K562 (cell line): Measurements from ENCODE around the gene SERPINB3. TPM values are rescaled to one million over a fixed set of nuclear protein-coding genes. Genes with fewer than 3 reads are reported as not detected.

Experiments used
- ATAC-seq: fragments of 200-7000 bp; cut with Tn5 transposase; 3 replicates; pipeline ENCODE4 v1.9.1; 2020; ENCODE audit warnings: moderate library complexity
- BruUV-seq: library from RNA; stranded (reverse); fragments of 400-500 nt; replicated peaks from 2 replicates; lab custom pipeline; 2021; lab: Mats Ljungman, UMichigan
- CTCF ChIA-PET: fragments of 300-600 bp; formaldehyde crosslinking; extraction: SDS; loops from one replicate; lab custom pipeline; 2021; ENCODE audit warnings: low intra/inter-chr PET ratio; lab: Yijun Ruan, JAX
- POLR2A ChIA-PET: fragments of 300-600, 350-650 bp; sonication (Branson Sonifier 250); formaldehyde crosslinking; extraction: SDS; loops from one replicate; lab custom pipeline; 2021; ENCODE audit warnings: antibody characterized with exemption, inconsistent platforms; lab: Yijun Ruan, JAX
- DNase-seq, 4 experiments: peaks; one replicate each; pipeline versions ENCODE4 v3.0.0 to v3.0.0-alpha.2; 2011 to 2018; ENCODE audit warnings: low spot score in 3 of 4, mixed read lengths in 3 of 4; ENCODE audit errors: extremely low read depth in 1 of 4
- FAIRE-seq: peaks from 2 replicates; lab custom pipeline; 2011; peaks lifted over from hg19 to GRCh38; lab: Jason Lieb, UNC
- H2AFZ ChIP-seq: 2 replicates; pipeline ENCODE4 v1.6.0; 2011; ENCODE audit warnings: low read depth, low read length, control low read depth, inconsistent platforms
- H3K27ac ChIP-seq: fragments of 200-600 bp; 3 replicates; pipeline ENCODE4 v1.8.0; 2011; ENCODE audit warnings: low read depth, mild to moderate bottlenecking, control low read depth, inconsistent platforms, low read length, moderate library complexity, mixed read lengths; ENCODE audit errors: extremely low read depth
- H3K27me3 ChIP-seq, 2 experiments: fragments of 300-600 bp in 1 of 2; 2 replicates in 1 of 2; 3 replicates in 1 of 2; pipeline versions ENCODE4 v1.6.0 to v1.8.0; 2011; ENCODE audit warnings: inconsistent platforms in 2 of 2, low read length in 2 of 2, mild to moderate bottlenecking in 1 of 2, mixed read lengths in 1 of 2, moderate library complexity in 1 of 2; ENCODE audit not compliant: control insufficient read depth in 2 of 2, insufficient read depth in 2 of 2
- H3K36me3 ChIP-seq: fragments of 300-600 bp; 3 replicates; pipeline ENCODE4 v1.8.0; 2011; ENCODE audit warnings: mild to moderate bottlenecking, low read length, inconsistent platforms; ENCODE audit not compliant: control insufficient read depth, insufficient read depth
- H3K4me1 ChIP-seq, 2 experiments: fragments of 200-600 bp in 1 of 2; replicated peaks in 1 of 2; 2 replicates in 1 of 2; 3 replicates in 1 of 2; pipeline versions ENCODE4 v1.5.1 to v1.8.0; 2011; ENCODE audit warnings: inconsistent platforms in 2 of 2, low read length in 2 of 2, mild to moderate bottlenecking in 1 of 2, mixed read lengths in 1 of 2, moderate library complexity in 1 of 2; ENCODE audit not compliant: control insufficient read depth in 2 of 2, insufficient read depth in 2 of 2
- H3K4me2 ChIP-seq: 2 replicates; pipeline ENCODE4 v1.6.1; 2011; ENCODE audit warnings: low read length, control low read depth, inconsistent platforms, mixed read lengths; ENCODE audit not compliant: insufficient read depth
- H3K4me3 ChIP-seq: fragments of 200-600 bp; sonication (generic), shearing (Covaris generic); 2 replicates; pipeline ENCODE4 v1.5.1; 2016; ENCODE audit warnings: control low read depth, inconsistent platforms
- H3K79me2 ChIP-seq: fragments of 200-600 bp; 3 replicates; pipeline ENCODE4 v1.8.0; 2011; ENCODE audit warnings: low read length, inconsistent platforms; ENCODE audit not compliant: control insufficient read depth, insufficient read depth
- H3K9ac ChIP-seq, 2 experiments: 2 replicates each; pipeline versions ENCODE4 v1.6.0 to v1.6.1; 2011; ENCODE audit warnings: low read depth in 2 of 2, low read length in 2 of 2, control low read depth in 1 of 2, inconsistent platforms in 1 of 2, mild to moderate bottlenecking in 1 of 2, mixed read lengths in 1 of 2; ENCODE audit not compliant: insufficient read depth in 1 of 2
- H3K9me1 ChIP-seq: one replicate; pipeline ENCODE4 v1.6.0; 2011; ENCODE audit warnings: inconsistent platforms, mild to moderate bottlenecking, low read length, moderate library complexity; ENCODE audit not compliant: control insufficient read depth, insufficient read depth
- H3K9me3 ChIP-seq: replicated peaks from 2 replicates; pipeline ENCODE4 v1.5.1; 2011; ENCODE audit warnings: low read depth, low read length, inconsistent platforms; ENCODE audit not compliant: control insufficient read depth, insufficient read depth
- H4K20me1 ChIP-seq: replicated peaks from 2 replicates; pipeline ENCODE4 v1.6.1; 2011; ENCODE audit warnings: low read length, inconsistent platforms, mixed read lengths; ENCODE audit not compliant: control insufficient read depth, insufficient read depth
- CEBPB ChIP-seq: fragments of 450-650 bp; IDR thresholded peaks from 2 replicates; pipeline ENCODE4 v1.6.1; 2016; ENCODE audit warnings: missing genetic modification characterization, missing compliant biosample characterization
- EP400 ChIP-seq: fragments of 450-650 bp; IDR thresholded peaks from 2 replicates; pipeline ENCODE4 v1.6.1; 2017; ENCODE audit warnings: antibody characterized with exemption, mild to moderate bottlenecking, moderate library complexity
- GATA2 ChIP-seq: sonication (generic); formaldehyde crosslinking; IDR thresholded peaks from 2 replicates; pipeline ENCODE4 v1.4.0; 2020; ENCODE audit warnings: mild to moderate bottlenecking, missing genetic modification reagents
- KAT2B ChIP-seq: IDR thresholded peaks from one replicate; pipeline ENCODE4 v1.6.1; 2012; ENCODE audit warnings: low read depth, mild to moderate bottlenecking, control low read depth, inconsistent platforms, low read length, moderate library complexity
- LCOR ChIP-seq: sonication (generic); formaldehyde crosslinking; IDR thresholded peaks from 2 replicates; pipeline ENCODE4 v1.8.0; 2022; ENCODE audit warnings: mild to moderate bottlenecking, missing genetic modification reagents
- POLR2B ChIP-seq: fragments of 450-650 bp; IDR thresholded peaks from 2 replicates; pipeline ENCODE4 v1.6.1; 2018; ENCODE audit warnings: low read depth; ENCODE audit not compliant: partially characterized antibody
- POLR3A ChIP-seq: IDR thresholded peaks from 2 replicates; pipeline ENCODE4 v1.6.1; 2011; ENCODE audit warnings: borderline replicate concordance, mild to moderate bottlenecking, moderate library complexity; ENCODE audit not compliant: insufficient read length, insufficient read depth; ENCODE audit errors: extremely low read depth
- SMAD4 ChIP-seq: fragments of 250-450 bp; sonication (Bioruptor Pico); conservative IDR thresholded peaks from 2 replicates; pipeline ENCODE4 v1.8.0; 2021; ENCODE audit warnings: inconsistent platforms, mild to moderate bottlenecking, moderate library complexity
- SMARCC2 ChIP-seq: fragments of 450-650 bp; IDR thresholded peaks from 2 replicates; pipeline ENCODE4 v1.6.1; 2017; ENCODE audit warnings: antibody characterized with exemption, moderate library complexity, mild to moderate bottlenecking, low read depth
- SNAPC5 ChIP-seq: fragments of 250-450 bp; sonication (Bioruptor Pico); IDR thresholded peaks from 2 replicates; pipeline ENCODE4 v1.8.0; 2021; ENCODE audit warnings: moderate library complexity, mild to moderate bottlenecking, inconsistent platforms
- TAF9B ChIP-seq: fragments of 450-650 bp; IDR thresholded peaks from 2 replicates; pipeline ENCODE4 v1.6.1; 2018; ENCODE audit warnings: mild to moderate bottlenecking; ENCODE audit not compliant: partially characterized antibody
- ZNF644 ChIP-seq: fragments of 200-800 bp; sonication (Bioruptor generic); IDR thresholded peaks from 2 replicates; pipeline ENCODE4 v1.6.1; 2016; ENCODE audit warnings: low read depth, missing genetic modification characterization, missing compliant biosample characterization
- ZNF830 ChIP-seq: fragments of 250-450 bp; sonication (Bioruptor Pico); IDR thresholded peaks from 2 replicates; pipeline ENCODE4 v1.5.0; 2021; ENCODE audit warnings: mild to moderate bottlenecking
- ZSCAN29 ChIP-seq: fragments of 450-650 bp; IDR thresholded peaks from 2 replicates; pipeline ENCODE4 v1.6.1; 2017
- WGBS: fragments of 100-300 bp; shearing (Covaris generic); methylation state at CpG from one replicate; pipeline ENCODE4 v1.1.6; 2016; ENCODE audit warnings: low coverage, mixed read lengths; ENCODE audit not compliant: insufficient coverage; ENCODE audit errors: missing lambda C conversion rate; 5-methylcytosine and 5-hydroxymethylcytosine counted together
- in situ Hi-C: fragments of 300-500 bp; cut with MboI; formaldehyde crosslinking; loops from 4 replicates; pipeline ENCODE4 v1.15.0; 2018; ENCODE audit warnings: inconsistent platforms, mixed read lengths
- intact Hi-C: fragments of 100-400 bp; cut with micrococcal nuclease; formaldehyde crosslinking; loops from 2 replicates; pipeline ENCODE4 v1.14.2; 2022
- polyA plus RNA-seq, 8 experiments: library from polyadenylated mRNA; depleted of rRNA in 4 of 8; stranded (reverse) in 5 of 8; unstranded in 3 of 8; fragments of >200 nt; fragmentation: Nextera tagmentation in 2 of 8; fragmentation: Illumina TruSeq in 1 of 8; extraction: Ambion mirVana in 2 of 8; extraction: Trizol in 1 of 8; gene quantifications; 2 replicates each; pipeline versions ENCODE4 v1.2.1 to v1.2.3, GENCODE V29; 2011 to 2014; ENCODE audit warnings: inconsistent platforms in 1 of 8, missing spikeins in 1 of 8
- total RNA-seq, 7 experiments: library from RNA; depleted of rRNA in 6 of 7; stranded (reverse); fragments of >200 nt in 6 of 7; fragmentation: Illumina TruSeq in 2 of 7; extraction: Trizol in 2 of 7; gene quantifications; 2 replicates each; pipeline versions ENCODE4 v1.2.1 to v1.2.3, GENCODE V29; 2011 to 2021; ENCODE audit warnings: low replicate concordance in 1 of 7
- TF ChIP-seq, protein P1 (sequence below): sonication (generic); formaldehyde crosslinking; IDR thresholded peaks from 2 replicates; pipeline ENCODE4 v1.8.1; 2023; ENCODE audit warnings: mild to moderate bottlenecking, missing genetic modification reagents
- TF ChIP-seq, protein P2 (sequence below): fragments of 250-450 bp; sonication (Bioruptor Pico); IDR thresholded peaks from 2 replicates; pipeline ENCODE4 v1.5.0; 2021; ENCODE audit warnings: mild to moderate bottlenecking, moderate library complexity

Gene SERPINB3
- total and polyA plus RNA-seq, 9 of the 15 experiments (the other 6 are each of a cell fraction or from before 2014, with no cell fraction given) = not detected

- H3K27ac ChIP-seq = no peak overlapping the region
- DNase-seq (no peak), FAIRE-seq (no peak), ATAC-seq (no peak)
- H2AFZ ChIP-seq = no peak overlapping the region
- no peaks in the 10 kb centered on the region for H3K9me3 ChIP-seq
- in situ Hi-C loops = no loop called here
- H3K9ac ChIP-seq = no peak overlapping the region
- H3K4me3 ChIP-seq = no peak overlapping the region
- no peaks in the 10 kb centered on the region for H3K4me1 ChIP-seq
- POLR2A ChIA-PET = no interaction called here
- no peaks in the 10 kb centered on the region for H3K27me3 ChIP-seq
- CTCF ChIA-PET = no interaction called here
- BruUV-seq = no TSS peak
- no peaks in the 10 kb centered on the region for H4K20me1 ChIP-seq
- WGBS = 0% methylated on average over 5 of the region's 5 CpGs
- no peaks in the 10 kb centered on the region for H3K9me1 ChIP-seq
- no peak overlapping the region for H3K4me2 ChIP-seq
- no peaks in the 10 kb centered on the region for H3K79me2 ChIP-seq
- intact Hi-C loops = no loop called here
- no peaks in the 10 kb centered on the region for H3K36me3 ChIP-seq
- TF ChIP-seq ZNF830 (CRISPR knock-in tag) (no peak), GATA2 (CRISPR knock-in tag) (no peak), POLR3A (no peak), CEBPB (tag) (no peak), SMARCC2 (no peak), ZNF644 (tag) (no peak), KAT2B (no peak), SNAPC5 (no peak), ZSCAN29 (no peak), LCOR (CRISPR knock-in tag) (no peak), POLR2B (no peak), TAF9B (no peak), EP400 (no peak), SMAD4 (CRISPR knock-in tag) (no peak)
- TF ChIP-seq, protein P1, sequence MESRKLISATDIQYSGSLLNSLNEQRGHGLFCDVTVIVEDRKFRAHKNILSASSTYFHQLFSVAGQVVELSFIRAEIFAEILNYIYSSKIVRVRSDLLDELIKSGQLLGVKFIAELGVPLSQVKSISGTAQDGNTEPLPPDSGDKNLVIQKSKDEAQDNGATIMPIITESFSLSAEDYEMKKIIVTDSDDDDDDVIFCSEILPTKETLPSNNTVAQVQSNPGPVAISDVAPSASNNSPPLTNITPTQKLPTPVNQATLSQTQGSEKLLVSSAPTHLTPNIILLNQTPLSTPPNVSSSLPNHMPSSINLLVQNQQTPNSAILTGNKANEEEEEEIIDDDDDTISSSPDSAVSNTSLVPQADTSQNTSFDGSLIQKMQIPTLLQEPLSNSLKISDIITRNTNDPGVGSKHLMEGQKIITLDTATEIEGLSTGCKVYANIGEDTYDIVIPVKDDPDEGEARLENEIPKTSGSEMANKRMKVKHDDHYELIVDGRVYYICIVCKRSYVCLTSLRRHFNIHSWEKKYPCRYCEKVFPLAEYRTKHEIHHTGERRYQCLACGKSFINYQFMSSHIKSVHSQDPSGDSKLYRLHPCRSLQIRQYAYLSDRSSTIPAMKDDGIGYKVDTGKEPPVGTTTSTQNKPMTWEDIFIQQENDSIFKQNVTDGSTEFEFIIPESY = no peak
- TF ChIP-seq, protein P2, sequence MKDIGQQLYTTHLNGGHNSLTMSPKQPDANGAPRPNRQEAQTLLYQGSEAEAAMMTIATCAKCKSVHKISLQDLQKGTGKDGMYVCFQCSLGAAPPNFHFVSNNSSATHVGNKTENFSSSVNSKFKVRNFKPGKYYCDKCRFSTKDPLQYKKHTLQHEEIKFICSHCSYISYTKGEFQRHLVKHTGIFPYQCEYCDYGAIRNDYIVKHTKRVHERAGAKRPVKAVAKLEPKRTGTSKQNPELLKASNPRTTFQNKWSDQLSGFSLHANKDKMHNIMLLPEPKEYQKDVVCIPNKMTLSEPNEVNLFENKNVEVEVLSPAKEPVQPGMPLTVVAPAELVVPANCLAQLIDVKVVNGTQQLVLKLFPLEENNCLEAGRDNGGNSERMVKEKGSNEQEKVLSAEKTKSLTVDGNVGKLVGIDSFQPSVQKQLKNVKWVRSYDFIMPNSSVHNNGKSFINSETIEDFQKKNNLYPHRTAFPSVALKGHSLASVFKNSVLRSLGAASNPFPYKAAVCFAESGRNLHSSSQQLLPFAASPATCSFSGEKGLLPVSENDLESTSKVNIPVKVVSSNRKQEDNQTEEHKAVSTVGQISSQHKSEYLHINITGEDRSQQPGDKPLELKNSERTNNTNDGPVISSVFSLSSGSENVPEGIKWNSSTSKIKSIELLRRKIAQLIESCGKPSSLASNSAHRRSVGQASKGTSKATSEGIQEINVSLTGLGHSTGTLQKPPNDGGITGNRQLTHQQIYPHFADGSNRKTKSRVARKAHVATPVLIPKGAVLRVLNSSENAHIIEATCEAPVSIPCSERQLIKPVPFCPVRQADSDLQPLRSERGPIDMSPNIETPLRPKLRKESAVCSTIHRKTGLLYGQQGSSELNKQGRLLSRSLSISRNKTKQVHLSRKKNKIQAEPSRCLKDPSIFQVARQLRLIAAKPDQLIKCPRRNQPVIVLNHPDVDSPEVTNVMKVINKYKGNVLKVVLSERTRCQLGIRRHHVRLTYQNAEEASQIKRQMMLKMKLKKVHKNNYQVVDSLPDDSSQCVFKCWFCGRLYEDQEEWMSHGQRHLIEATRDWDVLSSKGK (CRISPR knock-in tag) = no peak
Measured at GRCh38 chr18:63679820-63680606, 18.3 kb upstream of the SERPINB3 start.
